K562 (cell line): Measurements from ENCODE around the gene UBE2C. TPM values are rescaled to one million over a fixed set of nuclear protein-coding genes. Genes with fewer than 3 reads are reported as not detected.

ENCODE experiments used
- BMI1 ChIP-seq: fragments of 150-350 bp; IDR thresholded peaks from 2 replicates; pipeline ENCODE4 v1.6.1; 2014; ENCODE audit warnings: low read length
- CREM ChIP-seq: IDR thresholded peaks from 2 replicates; pipeline ENCODE4 v1.6.1; 2014; ENCODE audit warnings: antibody characterized with exemption, low read depth
- CTBP1 ChIP-seq: fragments of 450-650 bp; IDR thresholded peaks from 2 replicates; pipeline ENCODE4 v1.6.1; 2016; ENCODE audit warnings: borderline replicate concordance
- GTF2E2 ChIP-seq: fragments of 200-800 bp; sonication (Bioruptor generic); IDR thresholded peaks from 2 replicates; pipeline ENCODE4 v1.6.1; 2016; ENCODE audit warnings: missing genetic modification characterization, missing compliant biosample characterization
- JUND ChIP-seq, 2 experiments: IDR thresholded peaks; 2 replicates in 1 of 2; 3 replicates in 1 of 2; pipeline ENCODE4 v1.6.1; 2011; ENCODE audit warnings: borderline replicate concordance in 2 of 2, low read depth in 2 of 2, low read length in 2 of 2, improper control_type of control experiment in 1 of 2, missing biosample characterization in 1 of 2, missing genetic modification characterization in 1 of 2, missing genetic modification reagents in 1 of 2
- MAFK ChIP-seq: IDR thresholded peaks from 2 replicates; pipeline ENCODE4 v1.6.1; 2011; ENCODE audit warnings: low read length, improper control_type of control experiment
- ZZZ3 ChIP-seq: fragments of 450-650 bp; IDR thresholded peaks from 2 replicates; pipeline ENCODE4 v1.6.1; 2016; ENCODE audit warnings: antibody characterized with exemption, mild to moderate bottlenecking, moderate library complexity
- polyA plus RNA-seq, 8 experiments: library from polyadenylated mRNA; depleted of rRNA in 4 of 8; stranded (reverse) in 5 of 8; unstranded in 3 of 8; fragments of >200 nt; fragmentation: Nextera tagmentation in 2 of 8; fragmentation: Illumina TruSeq in 1 of 8; extraction: Ambion mirVana in 2 of 8; extraction: Trizol in 1 of 8; gene quantifications; 2 replicates each; pipeline versions ENCODE4 v1.2.1 to v1.2.3, GENCODE V29; 2011 to 2014; ENCODE audit warnings: inconsistent platforms in 1 of 8, missing spikeins in 1 of 8
- total RNA-seq, 7 experiments: library from RNA; depleted of rRNA in 6 of 7; stranded (reverse); fragments of >200 nt in 6 of 7; fragmentation: Illumina TruSeq in 2 of 7; extraction: Trizol in 2 of 7; gene quantifications; 2 replicates each; pipeline versions ENCODE4 v1.2.1 to v1.2.3, GENCODE V29; 2011 to 2021; ENCODE audit warnings: low replicate concordance in 1 of 7
- TF ChIP-seq, protein P1 (sequence below): sonication (generic); formaldehyde crosslinking; IDR thresholded peaks from 2 replicates; pipeline ENCODE4 v1.4.0; 2020; ENCODE audit warnings: mild to moderate bottlenecking, missing genetic modification reagents
- TF ChIP-seq, protein P2 (sequence below): fragments of 450-650 bp; IDR thresholded peaks from 2 replicates; pipeline ENCODE4 v1.6.1; 2016; ENCODE audit warnings: mild to moderate bottlenecking
- TF ChIP-seq, protein P3 (sequence below): fragments of 200-800 bp; sonication (Bioruptor generic); IDR thresholded peaks from 2 replicates; pipeline ENCODE4 v1.6.1; 2017; ENCODE audit warnings: missing genetic modification characterization, missing compliant biosample characterization

The UBE2C gene
- total and polyA plus RNA-seq, 9 of the 15 experiments (the other 6 are each of a cell fraction or from before 2014, with no cell fraction given), result 0.51 to 1.6 (median 0.69) TPM

DNA sequence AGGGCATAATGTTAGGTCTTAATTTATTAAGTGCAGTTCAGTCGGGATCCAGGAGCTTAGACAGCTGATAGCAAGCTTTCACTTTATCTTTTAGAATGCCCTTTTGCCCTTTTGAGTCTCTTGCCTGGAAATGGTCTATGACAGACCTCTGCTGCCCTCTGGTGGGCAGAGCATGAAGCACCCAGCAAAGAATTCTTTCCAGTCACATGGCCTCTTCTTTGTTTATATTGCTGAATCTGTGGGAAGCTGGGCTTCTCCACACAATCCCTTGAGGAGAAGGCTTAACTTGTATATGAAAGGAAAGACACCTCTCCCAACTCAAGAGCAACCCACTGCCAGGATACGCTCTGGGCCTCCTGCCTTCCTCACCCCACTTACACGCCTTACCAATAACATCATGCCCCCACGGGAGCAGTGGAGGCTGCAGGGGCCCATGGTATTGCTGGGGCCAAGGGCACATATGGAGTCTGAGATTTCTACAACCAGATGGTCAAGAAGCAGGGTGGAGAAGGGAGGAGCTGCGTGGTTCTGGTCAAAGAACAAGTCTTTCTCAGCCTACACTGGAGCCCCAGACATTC is 41.2 kb upstream of the UBE2C start (continued):
- TF ChIP-seq MAFK (peak; percentile 23; the same call in 1 of the 2 replicates), JUND (IDR thresholded peaks at IDR 0.05; ENCODE audit: borderline replicate concordance, low read depth, low read length) (peak; percentile 61; the same call in 1 of the 2 replicates), JUND (tag; IDR thresholded peaks at IDR 0.05; ENCODE audit: borderline replicate concordance, low read depth, low read length) (no peak; the same call in 2 of the 3 replicates), BMI1 (peak; percentile 19; the same call in 1 of the 2 replicates), ZZZ3 (no peak), CREM (0 out of 2 replicates have a peak, but pooled peaks have one; percentile 10), GTF2E2 (tag) (no peak), CTBP1 (peak; percentile 30; the same call in 1 of the 2 replicates)
- TF ChIP-seq, protein P1, sequence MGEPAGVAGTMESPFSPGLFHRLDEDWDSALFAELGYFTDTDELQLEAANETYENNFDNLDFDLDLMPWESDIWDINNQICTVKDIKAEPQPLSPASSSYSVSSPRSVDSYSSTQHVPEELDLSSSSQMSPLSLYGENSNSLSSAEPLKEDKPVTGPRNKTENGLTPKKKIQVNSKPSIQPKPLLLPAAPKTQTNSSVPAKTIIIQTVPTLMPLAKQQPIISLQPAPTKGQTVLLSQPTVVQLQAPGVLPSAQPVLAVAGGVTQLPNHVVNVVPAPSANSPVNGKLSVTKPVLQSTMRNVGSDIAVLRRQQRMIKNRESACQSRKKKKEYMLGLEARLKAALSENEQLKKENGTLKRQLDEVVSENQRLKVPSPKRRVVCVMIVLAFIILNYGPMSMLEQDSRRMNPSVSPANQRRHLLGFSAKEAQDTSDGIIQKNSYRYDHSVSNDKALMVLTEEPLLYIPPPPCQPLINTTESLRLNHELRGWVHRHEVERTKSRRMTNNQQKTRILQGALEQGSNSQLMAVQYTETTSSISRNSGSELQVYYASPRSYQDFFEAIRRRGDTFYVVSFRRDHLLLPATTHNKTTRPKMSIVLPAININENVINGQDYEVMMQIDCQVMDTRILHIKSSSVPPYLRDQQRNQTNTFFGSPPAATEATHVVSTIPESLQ (CRISPR knock-in tag), result no peak
- TF ChIP-seq, protein P2, sequence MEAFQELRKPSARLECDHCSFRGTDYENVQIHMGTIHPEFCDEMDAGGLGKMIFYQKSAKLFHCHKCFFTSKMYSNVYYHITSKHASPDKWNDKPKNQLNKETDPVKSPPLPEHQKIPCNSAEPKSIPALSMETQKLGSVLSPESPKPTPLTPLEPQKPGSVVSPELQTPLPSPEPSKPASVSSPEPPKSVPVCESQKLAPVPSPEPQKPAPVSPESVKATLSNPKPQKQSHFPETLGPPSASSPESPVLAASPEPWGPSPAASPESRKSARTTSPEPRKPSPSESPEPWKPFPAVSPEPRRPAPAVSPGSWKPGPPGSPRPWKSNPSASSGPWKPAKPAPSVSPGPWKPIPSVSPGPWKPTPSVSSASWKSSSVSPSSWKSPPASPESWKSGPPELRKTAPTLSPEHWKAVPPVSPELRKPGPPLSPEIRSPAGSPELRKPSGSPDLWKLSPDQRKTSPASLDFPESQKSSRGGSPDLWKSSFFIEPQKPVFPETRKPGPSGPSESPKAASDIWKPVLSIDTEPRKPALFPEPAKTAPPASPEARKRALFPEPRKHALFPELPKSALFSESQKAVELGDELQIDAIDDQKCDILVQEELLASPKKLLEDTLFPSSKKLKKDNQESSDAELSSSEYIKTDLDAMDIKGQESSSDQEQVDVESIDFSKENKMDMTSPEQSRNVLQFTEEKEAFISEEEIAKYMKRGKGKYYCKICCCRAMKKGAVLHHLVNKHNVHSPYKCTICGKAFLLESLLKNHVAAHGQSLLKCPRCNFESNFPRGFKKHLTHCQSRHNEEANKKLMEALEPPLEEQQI, result no peak
- TF ChIP-seq, protein P3, sequence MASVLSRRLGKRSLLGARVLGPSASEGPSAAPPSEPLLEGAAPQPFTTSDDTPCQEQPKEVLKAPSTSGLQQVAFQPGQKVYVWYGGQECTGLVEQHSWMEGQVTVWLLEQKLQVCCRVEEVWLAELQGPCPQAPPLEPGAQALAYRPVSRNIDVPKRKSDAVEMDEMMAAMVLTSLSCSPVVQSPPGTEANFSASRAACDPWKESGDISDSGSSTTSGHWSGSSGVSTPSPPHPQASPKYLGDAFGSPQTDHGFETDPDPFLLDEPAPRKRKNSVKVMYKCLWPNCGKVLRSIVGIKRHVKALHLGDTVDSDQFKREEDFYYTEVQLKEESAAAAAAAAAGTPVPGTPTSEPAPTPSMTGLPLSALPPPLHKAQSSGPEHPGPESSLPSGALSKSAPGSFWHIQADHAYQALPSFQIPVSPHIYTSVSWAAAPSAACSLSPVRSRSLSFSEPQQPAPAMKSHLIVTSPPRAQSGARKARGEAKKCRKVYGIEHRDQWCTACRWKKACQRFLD, result no peak; the same call in 1 of the 2 replicates
